Fibroblast of lung (primary cell): ENCODE data around the gene MAPK6. TPM values are rescaled to one million over a fixed set of nuclear protein-coding genes. Genes with fewer than 3 reads are reported as not detected.
A peak's percentile ranks its signal among the peaks of the same experiment; 100 is the strongest.
"Not testable (repeated sequence)": the region's sequence is repeated elsewhere in the genome, so short reads cannot be mapped to it uniquely, and the experiment has no call there.

ENCODE experiments used
- DNase-seq, 2 donors: peaks; one replicate each; pipeline versions ENCODE4 v3.0.0 to v3.0.0-alpha.2; 2010; ENCODE audit warnings: low read depth in 2 of 2
- H2AFZ ChIP-seq: 2 replicates; pipeline ENCODE4 v1.5.1; 2012; ENCODE audit warnings: low read length, control low read depth, inconsistent platforms
- H3K27ac ChIP-seq: 2 replicates; pipeline ENCODE4 v1.5.1; 2011; ENCODE audit warnings: low read length, control low read depth; ENCODE audit not compliant: insufficient read depth
- H3K27me3 ChIP-seq: 2 replicates; pipeline ENCODE4 v1.5.1; 2011; ENCODE audit warnings: mild to moderate bottlenecking, low read length; ENCODE audit not compliant: control insufficient read depth, insufficient read depth
- H3K36me3 ChIP-seq: 2 replicates; pipeline ENCODE4 v1.5.1; 2011; ENCODE audit warnings: low read length; ENCODE audit not compliant: control insufficient read depth, insufficient read depth
- H3K4me1 ChIP-seq: 2 replicates; pipeline ENCODE4 v1.5.1; 2011; ENCODE audit warnings: low read length; ENCODE audit not compliant: control insufficient read depth, insufficient read depth; ENCODE audit errors: extremely low read depth
- H3K4me2 ChIP-seq: 2 replicates; pipeline ENCODE4 v1.5.1; 2011; ENCODE audit warnings: low read length, control low read depth; ENCODE audit not compliant: insufficient read depth; ENCODE audit errors: extremely low read depth
- H3K4me3 ChIP-seq, 4 experiments: fragments of 200-600 bp in 1 of 4; sonication (generic) in 1 of 4; replicated peaks in 1 of 4; 2 replicates each; pipeline ENCODE4 v1.5.1; 2011 to 2016; ENCODE audit warnings: low read length in 4 of 4, low read depth in 3 of 4, mild to moderate bottlenecking in 3 of 4, control low read depth in 2 of 4, inconsistent platforms in 1 of 4, mixed read lengths in 1 of 4; ENCODE audit not compliant: insufficient read depth in 1 of 4; ENCODE audit errors: control extremely low read depth in 1 of 4
- H3K79me2 ChIP-seq: 2 replicates; pipeline ENCODE4 v1.5.1; 2012; ENCODE audit warnings: mild to moderate bottlenecking, low read length, inconsistent platforms; ENCODE audit not compliant: control insufficient read depth, insufficient read depth
- H3K9ac ChIP-seq: 2 replicates; pipeline ENCODE4 v1.5.1; 2011; ENCODE audit warnings: mild to moderate bottlenecking, low read length, control low read depth; ENCODE audit not compliant: insufficient read depth
- H3K9me3 ChIP-seq: 2 replicates; pipeline ENCODE4 v1.5.1; 2012; ENCODE audit warnings: low read depth, low read length; ENCODE audit not compliant: control insufficient read depth, insufficient read depth
- H4K20me1 ChIP-seq: 2 replicates; pipeline ENCODE4 v1.5.1; 2011; ENCODE audit warnings: low read length; ENCODE audit not compliant: control insufficient read depth, insufficient read depth; ENCODE audit errors: extremely low read depth
- CTCF ChIP-seq, 2 donors: IDR thresholded peaks in 1 of 2; conservative IDR thresholded peaks in 1 of 2; 1 replicate in 1 of 2; 2 replicates in 1 of 2; pipeline ENCODE4 v1.5.1; 2011 to 2012; ENCODE audit warnings: low read length in 2 of 2, control low read depth in 1 of 2, inconsistent platforms in 1 of 2, low read depth in 1 of 2, mild to moderate bottlenecking in 1 of 2
- EZH2 ChIP-seq: IDR thresholded peaks from 2 replicates; pipeline ENCODE4 v1.5.1; 2012; ENCODE audit warnings: low read length, control low read depth, mild to moderate bottlenecking; ENCODE audit errors: missing control alignments
- polyA plus RNA-seq, 2 donors: library from polyadenylated mRNA; depleted of rRNA in 1 of 2; stranded (reverse) in 1 of 2; unstranded in 1 of 2; fragments of >200 nt; gene quantifications; 2 replicates each; pipeline ENCODE4 v1.2.1, GENCODE V29; 2011 to 2012; ENCODE audit warnings: missing spikeins in 1 of 2
- total RNA-seq: library from RNA; depleted of rRNA; stranded (reverse); fragments of >200 nt; gene quantifications from 2 replicates; pipeline ENCODE4 v1.2.1, GENCODE V29; 2014

Gene MAPK6
- total and polyA plus RNA-seq, 2 donors (not counting 1 experiment from before 2014, with no cell fraction given) = 45.5 to 62.1 TPM

GRCh38 chr15:52095597-52096262 lies 76.7 kb downstream of the MAPK6 start:
- Histone ChIP-seq H3K4me2 (no peak overlapping the region), H3K27me3 (no peaks in the 10 kb centered on the region), H4K20me1 (no peaks in the 10 kb centered on the region), H3K27ac (peak overlapping the region; percentile 75), H3K9me3 (no peaks in the 10 kb centered on the region), H2AFZ (no peak overlapping the region), H3K9ac (no peak overlapping the region), H3K36me3 (no peaks in the 10 kb centered on the region), H3K4me1 (peaks cover 22% of the 10 kb centered on the region), H3K79me2 (no peaks in the 10 kb centered on the region), H3K4me3 (no peak overlapping the region)
- peak; percentile 86 to 97 for DNase-seq
- no peak for TF ChIP-seq CTCF (conservative IDR thresholded peaks at IDR 0.05 in 1 of 2, IDR thresholded peaks at IDR 0.05 in 1 of 2; ENCODE audit: low read depth in 1 of 2, low read length in 2 of 2)
- no peak for TF ChIP-seq EZH2

- H3K4me2 ChIP-seq, H3K36me3 ChIP-seq, H3K9me3 ChIP-seq, H4K20me1 ChIP-seq, DNase-seq, H3K79me2 ChIP-seq, H3K27ac ChIP-seq, H3K4me3 ChIP-seq, H3K9ac ChIP-seq, H3K27me3 ChIP-seq, H2AFZ ChIP-seq: not testable (repeated sequence)
- H3K4me1 ChIP-seq = peaks cover 25% of the 10 kb centered on the region
Measured at GRCh38 chr15:52096536-52096935, 77.5 kb downstream of the MAPK6 start.

- TF ChIP-seq CTCF (conservative IDR thresholded peaks at IDR 0.05 in 1 of 2, IDR thresholded peaks at IDR 0.05 in 1 of 2; ENCODE audit: low read depth in 1 of 2, low read length in 2 of 2) (no peak), EZH2 (no peak)
- H3K79me2 ChIP-seq = no peaks in the 10 kb centered on the region
- H3K36me3 ChIP-seq = no peaks in the 10 kb centered on the region
- H3K27ac ChIP-seq = no peak overlapping the region
- H2AFZ ChIP-seq = no peak overlapping the region
- no peak overlapping the region for H3K4me2 ChIP-seq
- no peak overlapping the region for H3K4me3 ChIP-seq
- H3K4me1 ChIP-seq = peaks cover 25% of the 10 kb centered on the region
- no peaks in the 10 kb centered on the region for H3K9me3 ChIP-seq
- H3K9ac ChIP-seq = no peak overlapping the region
- no peaks in the 10 kb centered on the region for H3K27me3 ChIP-seq
- DNase-seq = no peak
- H4K20me1 ChIP-seq = no peaks in the 10 kb centered on the region
Measured at GRCh38 chr15:52097180-52097579, 78.2 kb downstream of the MAPK6 start.
